Upper lobe of left lung (tissue), 6 donors: Measurements from ENCODE around the gene ENTHD1. TPM values are rescaled to one million over a fixed set of nuclear protein-coding genes. Genes with fewer than 3 reads are reported as not detected.

ENCODE experiments used
- ATAC-seq, 2 donors: fragments of 200-7000 bp; cut with Tn5 transposase; one replicate each; pipeline ENCODE4 v1.9.1; 2022; ENCODE audit warnings: mild to moderate bottlenecking in 2 of 2, moderate library complexity in 2 of 2; ENCODE audit not compliant: low FRiP score in 2 of 2
- DNase-seq, 2 donors: peaks; one replicate each; pipeline ENCODE4 v3.0.0-alpha.2; 2019 to 2020
- H3K27ac ChIP-seq, 4 donors: fragments of 200-600 bp; sonication (generic); one replicate each; pipeline ENCODE4 v1.5.1; 2016 to 2019
- H3K27me3 ChIP-seq, 4 donors: fragments of 200-600 bp; sonication (generic); one replicate each; pipeline ENCODE4 v1.5.1; 2017 to 2019
- H3K36me3 ChIP-seq, 4 donors: fragments of 200-600 bp; sonication (generic); one replicate each; pipeline ENCODE4 v1.5.1; 2016 to 2019
- H3K4me1 ChIP-seq, 4 donors: fragments of 200-600 bp; sonication (generic); one replicate each; pipeline ENCODE4 v1.5.1; 2018 to 2019
- H3K4me3 ChIP-seq, 4 donors: fragments of 200-600 bp; sonication (generic); one replicate each; pipeline ENCODE4 v1.5.1; 2017 to 2019; ENCODE audit warnings: mild to moderate bottlenecking in 2 of 4, moderate library complexity in 1 of 4
- H3K9me3 ChIP-seq, 4 donors: fragments of 200-600 bp; sonication (generic); one replicate each; pipeline ENCODE4 v1.5.1; 2018 to 2019
- CTCF ChIP-seq, 6 experiments: fragments of 450-650 bp in 4 of 6; fragments of 200-600 bp in 2 of 6; sonication (generic) in 2 of 6; IDR thresholded peaks; one replicate each; pipeline ENCODE4 v1.5.1; 2016 to 2019; ENCODE audit warnings: antibody characterized with exemption in 6 of 6
- EP300 ChIP-seq, 4 donors: sonication (generic); formaldehyde crosslinking; IDR thresholded peaks; one replicate each; pipeline ENCODE4 v1.5.1; 2017; ENCODE audit warnings: antibody characterized with exemption in 4 of 4, control low read depth in 2 of 4
- POLR2A ChIP-seq, 4 donors: fragments of 450-650 bp; IDR thresholded peaks; one replicate each; pipeline ENCODE4 v1.5.1; 2016 to 2017; ENCODE audit warnings: antibody characterized with exemption in 4 of 4, mild to moderate bottlenecking in 2 of 4
- POLR2AphosphoS5 ChIP-seq, 2 donors: sonication (generic); formaldehyde crosslinking; IDR thresholded peaks; one replicate each; pipeline ENCODE4 v1.5.1; 2017; ENCODE audit warnings: antibody characterized with exemption in 2 of 2
- WGBS, 2 donors: methylation state at CpG; one replicate each; pipeline ENCODE4 v1.1.5; 2017 to 2018; 5-methylcytosine and 5-hydroxymethylcytosine counted together
- total RNA-seq, 6 donors: library from RNA; depleted of rRNA in 4 of 6; stranded (reverse); fragments of >200 nt in 4 of 6; gene quantifications; one replicate each; pipeline versions ENCODE4 v1.1.0 to v1.2.1, GENCODE V29; 2016 to 2021
- donor health status: DM: no; HTN: no; CAD: no; lungs with moderate emphysema.
- donor health status: DM: no; HTN: yes; CAD: no; lungs with severe emphysema.

The ENTHD1 gene
- total RNA-seq, 6 donors from 2014 or later = 0.09 TPM; not detected in 5

- peak overlapping the region in 3 of 4 donors; percentile 0 to 33 (median 26) for H3K4me3 ChIP-seq
- ATAC-seq = no peak
- H3K27me3 ChIP-seq = no peaks in the 10 kb centered on the region
- 75 to 84% methylated on average over 8 of the region's 8 CpGs for WGBS, 2 donors
- H3K4me1 ChIP-seq = peaks cover 0 to 8% (median 4%) of the 10 kb centered on the region in 4 donors
- no peaks in the 10 kb centered on the region for H3K9me3 ChIP-seq
- DNase-seq = no peak
- peak overlapping the region in 2 of 4 donors; percentile 13 to 38 for H3K27ac ChIP-seq
- no peaks in the 10 kb centered on the region for H3K36me3 ChIP-seq
- TF ChIP-seq CTCF (IDR thresholded peaks at IDR 0.05) (no peak), POLR2A (IDR thresholded peaks at IDR 0.05) (no peak), POLR2AphosphoS5 (IDR thresholded peaks at IDR 0.05) (no peak), EP300 (IDR thresholded peaks at IDR 0.05) (no peak)
Measured at GRCh38 chr22:39901565-39902146, 8.1 kb upstream of the ENTHD1 start.

- DNase-seq (no peak), ATAC-seq (peak; percentile 14 to 53)
Measured at GRCh38 chr22:39900306-39901227, 7.0 kb upstream of the ENTHD1 start, which contains the start of gene GRAP2. GRAP2 (plus strand) TSS chr22:39901084; CDS start chr22:39947107, 46,023 bp downstream.

GRCh38 chr22:39898997-39899396, 5.4 kb upstream of the ENTHD1 start:
- no peak overlapping the region for H3K4me3 ChIP-seq
- DNase-seq (no peak), ATAC-seq (peak in 1 of 2 donors; percentile 53)
- no peaks in the 10 kb centered on the region for H3K27me3 ChIP-seq
- H3K9me3 ChIP-seq = no peaks in the 10 kb centered on the region
- peaks cover 0 to 8% (median 4%) of the 10 kb centered on the region in 4 donors for H3K4me1 ChIP-seq
- WGBS, 2 donors = 44 to 61% methylated on average over 2 of the region's 2 CpGs
- H3K27ac ChIP-seq = peak overlapping the region in 1 of 4 donors; percentile 5
- H3K36me3 ChIP-seq = no peaks in the 10 kb centered on the region
- no peak for TF ChIP-seq POLR2A (IDR thresholded peaks at IDR 0.05)
- TF ChIP-seq POLR2AphosphoS5 (IDR thresholded peaks at IDR 0.05) = no peak

More at GRCh38 chr22:39900306-39901227, 7.0 kb upstream of the ENTHD1 start, which contains the start of gene GRAP2:
- Histone ChIP-seq H3K36me3 (no peaks in the 10 kb centered on the region), H3K9me3 (no peaks in the 10 kb centered on the region), H3K4me3 (peak within 1 kb of the TSS in 3 of 4 donors; percentile 0 to 33 (median 26)), H3K27me3 (no peaks in the 10 kb centered on the region), H3K4me1 (peaks cover 0 to 8% (median 4%) of the 10 kb centered on the region in 4 donors), H3K27ac (peak within 1 kb of the TSS in 2 of 4 donors; percentile 13 to 38)
- TF ChIP-seq POLR2AphosphoS5 (IDR thresholded peaks at IDR 0.05) (peak in 1 of 2 donors; percentile 31), EP300 (IDR thresholded peaks at IDR 0.05) (no peak), POLR2A (IDR thresholded peaks at IDR 0.05) (peak in 1 of 4 donors; percentile 50)
- WGBS, 2 donors = 48 to 63% methylated on average over 4 of the region's 4 CpGs

- Histone ChIP-seq H3K4me3 (no peak overlapping the region), H3K27me3 (no peaks in the 10 kb centered on the region), H3K4me1 (peaks cover 0 to 8% (median 4%) of the 10 kb centered on the region in 4 donors), H3K27ac (no peak overlapping the region), H3K36me3 (no peaks in the 10 kb centered on the region), H3K9me3 (no peaks in the 10 kb centered on the region)
- ATAC-seq = no peak
- 78 to 87% methylated on average over 3 of the region's 3 CpGs for WGBS, 2 donors
- TF ChIP-seq CTCF (IDR thresholded peaks at IDR 0.05) (no peak), POLR2A (IDR thresholded peaks at IDR 0.05) (no peak), POLR2AphosphoS5 (IDR thresholded peaks at IDR 0.05) (no peak), EP300 (IDR thresholded peaks at IDR 0.05) (no peak)
- DNase-seq = no peak
Measured at GRCh38 chr22:39897841-39898240, 4.3 kb upstream of the ENTHD1 start.

- no peaks in the 10 kb centered on the region for H3K36me3 ChIP-seq
- H3K4me1 ChIP-seq = peaks cover 0 to 8% (median 7%) of the 10 kb centered on the region in 4 donors
- no peaks in the 10 kb centered on the region for H3K27me3 ChIP-seq
- no peak overlapping the region for H3K27ac ChIP-seq
- no peak overlapping the region for H3K4me3 ChIP-seq
- DNase-seq (no peak), ATAC-seq (no peak)
- H3K9me3 ChIP-seq = no peaks in the 10 kb centered on the region
- TF ChIP-seq POLR2A (IDR thresholded peaks at IDR 0.05) (no peak), POLR2AphosphoS5 (IDR thresholded peaks at IDR 0.05) (no peak), EP300 (IDR thresholded peaks at IDR 0.05) (no peak), CTCF (IDR thresholded peaks at IDR 0.05) (no peak)
- 88 to 90% methylated on average over 6 of the region's 6 CpGs for WGBS, 2 donors
Measured at GRCh38 chr22:39896313-39896996, 2.9 kb upstream of the ENTHD1 start.
